SU-DHL-6 (cell line): Measurements from ENCODE around the gene HOXA9.

Experiments
- EZH2phosphoT487 ChIP-seq: fragments of 200-600 bp; sonication (generic), shearing (Covaris generic); conservative IDR thresholded peaks from 2 replicates; pipeline ENCODE4 v1.6.1; 2018; ENCODE audit warnings: mild to moderate bottlenecking, antibody characterized with exemption, low read length, moderate library complexity, mixed read lengths
- TF ChIP-seq, protein P1 (sequence below): fragments of 200-600 bp; sonication (generic); IDR thresholded peaks from one replicate; pipeline ENCODE4 v1.5.1; 2017; ENCODE audit warnings: antibody characterized with exemption, mild to moderate bottlenecking, low read length, moderate library complexity; ENCODE audit not compliant: insufficient read depth, poor library complexity, severe bottlenecking

DNA sequence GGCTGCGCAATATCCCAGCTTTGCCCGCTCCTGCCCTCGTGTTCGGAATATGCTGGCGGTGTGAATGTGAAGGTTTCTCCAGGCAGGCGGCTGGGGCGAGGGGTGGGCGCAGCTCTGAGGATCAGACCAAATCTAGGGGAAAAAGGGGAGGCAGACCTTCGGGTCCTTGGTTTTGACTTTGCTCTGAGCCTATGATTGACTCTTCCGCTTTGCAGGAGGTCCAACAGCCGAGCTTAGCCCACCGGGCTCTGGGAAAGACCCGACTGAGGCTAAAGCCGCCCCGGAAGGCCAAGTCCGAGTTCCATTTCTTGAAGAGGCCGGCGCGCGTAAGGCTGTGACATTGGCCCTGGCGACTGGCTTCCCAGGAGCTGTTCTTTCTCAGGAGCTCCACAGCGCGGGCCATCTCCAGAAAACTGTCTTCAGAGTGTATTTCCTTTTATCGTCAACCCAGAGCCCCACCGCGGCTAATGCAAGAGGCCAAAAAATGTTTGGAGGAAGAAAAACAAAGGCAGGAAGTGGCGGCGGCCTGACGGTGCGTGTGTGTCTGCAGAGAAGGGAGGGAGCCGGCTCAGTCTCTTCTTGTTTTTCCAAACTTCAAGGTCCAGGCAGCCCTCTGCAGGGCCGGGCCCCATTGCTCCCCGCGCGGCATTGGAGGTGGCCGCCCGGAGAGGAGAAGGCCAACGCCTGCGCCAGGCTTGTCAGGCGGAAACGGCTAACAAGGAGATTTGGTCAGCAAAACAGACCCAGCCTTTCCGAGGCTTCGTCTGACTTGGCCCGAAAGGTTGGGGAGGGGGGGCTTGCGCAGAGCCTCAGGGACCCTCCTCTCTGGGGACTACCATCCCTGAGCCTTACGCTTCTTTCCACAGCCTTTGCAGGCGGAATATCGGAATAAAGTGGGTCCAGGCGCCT is 23.3 kb upstream of the HOXA9 start:
- TF ChIP-seq, protein P1, sequence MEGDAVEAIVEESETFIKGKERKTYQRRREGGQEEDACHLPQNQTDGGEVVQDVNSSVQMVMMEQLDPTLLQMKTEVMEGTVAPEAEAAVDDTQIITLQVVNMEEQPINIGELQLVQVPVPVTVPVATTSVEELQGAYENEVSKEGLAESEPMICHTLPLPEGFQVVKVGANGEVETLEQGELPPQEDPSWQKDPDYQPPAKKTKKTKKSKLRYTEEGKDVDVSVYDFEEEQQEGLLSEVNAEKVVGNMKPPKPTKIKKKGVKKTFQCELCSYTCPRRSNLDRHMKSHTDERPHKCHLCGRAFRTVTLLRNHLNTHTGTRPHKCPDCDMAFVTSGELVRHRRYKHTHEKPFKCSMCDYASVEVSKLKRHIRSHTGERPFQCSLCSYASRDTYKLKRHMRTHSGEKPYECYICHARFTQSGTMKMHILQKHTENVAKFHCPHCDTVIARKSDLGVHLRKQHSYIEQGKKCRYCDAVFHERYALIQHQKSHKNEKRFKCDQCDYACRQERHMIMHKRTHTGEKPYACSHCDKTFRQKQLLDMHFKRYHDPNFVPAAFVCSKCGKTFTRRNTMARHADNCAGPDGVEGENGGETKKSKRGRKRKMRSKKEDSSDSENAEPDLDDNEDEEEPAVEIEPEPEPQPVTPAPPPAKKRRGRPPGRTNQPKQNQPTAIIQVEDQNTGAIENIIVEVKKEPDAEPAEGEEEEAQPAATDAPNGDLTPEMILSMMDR: no peak
- no peak for TF ChIP-seq EZH2phosphoT487
